Endothelial cell of umbilical vein (primary cell): ENCODE results near the gene FSD2. TPM values are rescaled to one million over a fixed set of nuclear protein-coding genes. Genes with fewer than 3 reads are reported as not detected.
"Not testable (repeated sequence)": the region's sequence is repeated elsewhere in the genome, so short reads cannot be mapped to it uniquely, and the experiment has no call there.

Experiments used
- BruUV-seq: library from RNA; stranded (reverse); fragments of 400-500 nt; replicated peaks from 2 replicates; lab custom pipeline; 2021; lab: Mats Ljungman, UMichigan
- CTCF ChIA-PET: fragments of 300-600, 350-600 bp; sonication (Branson Sonifier 250); formaldehyde crosslinking; loops from one replicate; lab custom pipeline; 2021; ENCODE audit warnings: antibody characterized with exemption, inconsistent platforms; lab: Charles Lee
- POLR2A ChIA-PET: fragments of 300-600, 350-600 bp; sonication (Branson Sonifier 250); formaldehyde crosslinking; loops from one replicate; lab custom pipeline; 2021; ENCODE audit warnings: antibody characterized with exemption, inconsistent platforms; lab: Charles Lee
- DNase-seq: peaks from one replicate; pipeline ENCODE4 v3.0.0-alpha.2; 2011; ENCODE audit warnings: low read depth, low spot score
- FAIRE-seq: peaks from 2 replicates; lab custom pipeline; 2011; peaks lifted over from hg19 to GRCh38; lab: Jason Lieb, UNC
- H2AFZ ChIP-seq: 2 replicates; pipeline ENCODE4 v1.6.0; 2012; ENCODE audit warnings: low read depth, low read length, control low read depth, inconsistent platforms
- H3K27ac ChIP-seq: 2 replicates; pipeline ENCODE4 v1.5.1; 2011; ENCODE audit warnings: low read depth, mild to moderate bottlenecking, control low read depth, low read length, moderate library complexity; ENCODE audit not compliant: insufficient read depth
- H3K27me3 ChIP-seq, 2 experiments: 2 replicates each; pipeline versions ENCODE4 v1.6.0 to v1.6.1; 2011; ENCODE audit warnings: low read length in 2 of 2, mixed read lengths in 1 of 2; ENCODE audit not compliant: control insufficient read depth in 2 of 2, insufficient read depth in 2 of 2
- H3K36me3 ChIP-seq, 2 experiments: 2 replicates in 1 of 2; 3 replicates in 1 of 2; pipeline ENCODE4 v1.5.1; 2011; ENCODE audit warnings: low read length in 2 of 2, mild to moderate bottlenecking in 1 of 2, moderate library complexity in 1 of 2; ENCODE audit not compliant: control insufficient read depth in 2 of 2, insufficient read depth in 2 of 2; ENCODE audit errors: extremely low read depth in 1 of 2
- H3K4me1 ChIP-seq: 3 replicates; pipeline ENCODE4 v1.5.1; 2011; ENCODE audit warnings: mild to moderate bottlenecking, low read length; ENCODE audit not compliant: control insufficient read depth, insufficient read depth; ENCODE audit errors: extremely low read depth
- H3K4me2 ChIP-seq: 2 replicates; pipeline ENCODE4 v1.6.1; 2011; ENCODE audit warnings: low read length, control low read depth, mixed read lengths; ENCODE audit not compliant: insufficient read depth
- H3K4me3 ChIP-seq, 3 experiments: fragments of 200-600 bp in 1 of 3; sonication (generic), shearing (Covaris generic) in 1 of 3; replicated peaks in 1 of 3; 2 replicates each; pipeline ENCODE4 v1.5.1; 2011 to 2016; ENCODE audit warnings: control low read depth in 3 of 3, low read length in 3 of 3, mild to moderate bottlenecking in 2 of 3, inconsistent platforms in 1 of 3, low read depth in 1 of 3, moderate library complexity in 1 of 3; ENCODE audit not compliant: insufficient read depth in 1 of 3
- H3K79me2 ChIP-seq: 2 replicates; pipeline ENCODE4 v1.6.0; 2012; ENCODE audit warnings: low read length, inconsistent platforms; ENCODE audit not compliant: control insufficient read depth, insufficient read depth
- H3K9ac ChIP-seq: replicated peaks from 2 replicates; pipeline ENCODE3; 2011; ENCODE audit warnings: low read length, control low read depth; ENCODE audit not compliant: insufficient read depth; ENCODE audit errors: extremely low read depth
- H3K9me1 ChIP-seq: replicated peaks from 3 replicates; pipeline ENCODE4 v1.6.0; 2011; ENCODE audit warnings: mild to moderate bottlenecking, low read length; ENCODE audit not compliant: control insufficient read depth, insufficient read depth; ENCODE audit errors: extremely low read depth
- H3K9me3 ChIP-seq: replicated peaks from 2 replicates; pipeline ENCODE4 v1.5.1; 2012; ENCODE audit warnings: low read length, inconsistent platforms; ENCODE audit not compliant: control insufficient read depth, insufficient read depth
- H4K20me1 ChIP-seq: replicated peaks from 2 replicates; pipeline ENCODE3; 2011; ENCODE audit warnings: mild to moderate bottlenecking, low read length; ENCODE audit not compliant: control insufficient read depth, insufficient read depth; ENCODE audit errors: extremely low read depth
- EZH2 ChIP-seq: IDR thresholded peaks from 2 replicates; pipeline ENCODE4 v1.6.1; 2012; ENCODE audit warnings: borderline replicate concordance, low read depth, mild to moderate bottlenecking, moderate library complexity, low read length, inconsistent platforms; ENCODE audit not compliant: severe bottlenecking
- FOS ChIP-seq: IDR thresholded peaks from 2 replicates; pipeline ENCODE4 v1.6.1; 2011; ENCODE audit warnings: mild to moderate bottlenecking, low read length, moderate library complexity, borderline replicate concordance; ENCODE audit not compliant: insufficient read depth
- JUN ChIP-seq: IDR thresholded peaks from 2 replicates; pipeline ENCODE4 v1.6.1; 2011; ENCODE audit warnings: borderline replicate concordance, low read depth; ENCODE audit not compliant: insufficient read length, insufficient read depth
- MAX ChIP-seq: IDR thresholded peaks from 2 replicates; pipeline ENCODE4 v1.6.1; 2011; ENCODE audit not compliant: insufficient read depth, insufficient read length
- MYC ChIP-seq: IDR thresholded peaks from one replicate; pipeline ENCODE4 v1.6.1; 2011; ENCODE audit warnings: mild to moderate bottlenecking, low read depth, low read length
- POLR2A ChIP-seq: IDR thresholded peaks from 2 replicates; pipeline ENCODE4 v1.6.1; 2012; ENCODE audit warnings: low read depth, mild to moderate bottlenecking, control low read depth, low read length
- POLR2AphosphoS5 ChIP-seq: IDR thresholded peaks from 2 replicates; pipeline ENCODE4 v1.6.1; 2012; ENCODE audit warnings: low read depth, mild to moderate bottlenecking, control low read depth, low read length, moderate library complexity; ENCODE audit not compliant: insufficient read depth
- dilution Hi-C: fragments of 300-500 bp; cut with MboI; formaldehyde crosslinking; loops from one replicate; pipeline ENCODE4 v1.15.0; 2019; ENCODE audit warnings: low sequenced_read_pairs; ENCODE audit not compliant: extremely low pct_ligation_motif_present
- intact Hi-C: fragments of 100-400 bp; cut with micrococcal nuclease; formaldehyde crosslinking; loops from one replicate; pipeline ENCODE4 v1.10.0; 2022
- polyA plus RNA-seq, 4 experiments: library from polyadenylated mRNA; depleted of rRNA in 3 of 4; stranded (reverse) in 3 of 4; unstranded in 1 of 4; fragments of >200 nt; gene quantifications; 2 replicates each; pipeline versions ENCODE4 v1.2.1 to v1.2.3, GENCODE V29; 2011 to 2012; ENCODE audit warnings: missing spikeins in 1 of 4
- total RNA-seq: library from RNA; stranded (reverse); gene quantifications from 2 replicates; pipeline ENCODE4 v1.2.3, GENCODE V29; 2021

FSD2 gene
- total and polyA plus RNA-seq, 2 donors (not counting 3 experiments of a cell fraction or from before 2014, with no cell fraction given): not detected

- no peak overlapping the region for H3K4me2 ChIP-seq
- H3K27ac ChIP-seq: no peak overlapping the region
- peaks cover 0 to 3% of the 10 kb centered on the region in 2 experiments for H3K36me3 ChIP-seq
- H2AFZ ChIP-seq: no peak overlapping the region
- FAIRE-seq: no peak
- BruUV-seq: no TSS peak
- ChIA-PET POLR2A (no interaction called here), CTCF (interaction anchor here (1.3 to 1.4 kb wide), 2 partner anchors 15 to 244 kb away, joined by 3 to 5 read pairs; partner anchors contain the start of gene C15orf40)
- no peaks in the 10 kb centered on the region for H4K20me1 ChIP-seq
- no peaks in the 10 kb centered on the region for H3K9me1 ChIP-seq
- TF ChIP-seq JUN (no peak), FOS (no peak), MYC (no peak), POLR2AphosphoS5 (no peak), POLR2A (no peak), MAX (no peak), EZH2 (no peak)
- dilution Hi-C loops (no loop called here), intact Hi-C loops (no loop called here)
- no peaks in the 10 kb centered on the region for H3K4me1 ChIP-seq
- H3K4me3 ChIP-seq: no peak overlapping the region
- no peaks in the 10 kb centered on the region for H3K79me2 ChIP-seq
- DNase-seq: no peak
- H3K27me3 ChIP-seq: no peaks in the 10 kb centered on the region
- H3K9me3 ChIP-seq: no peaks in the 10 kb centered on the region
- H3K9ac ChIP-seq: no peak overlapping the region
These were observed 38.6 kb downstream of the FSD2 start for GRCh38 chr15:82767163-82767829.

GRCh38 chr15:82766201-82766600 lies 39.7 kb downstream of the FSD2 start:
- H3K4me1 ChIP-seq, H3K9me1 ChIP-seq, H4K20me1 ChIP-seq, DNase-seq, H3K4me3 ChIP-seq, H3K79me2 ChIP-seq, H3K27me3 ChIP-seq, FAIRE-seq, H2AFZ ChIP-seq, H3K36me3 ChIP-seq, POLR2A ChIA-PET, H3K9me3 ChIP-seq, dilution Hi-C loops, BruUV-seq, H3K27ac ChIP-seq, H3K4me2 ChIP-seq, H3K9ac ChIP-seq, intact Hi-C loops: not testable (repeated sequence)
- CTCF ChIA-PET: interaction anchor here (1.3 to 1.4 kb wide), 2 partner anchors 16 to 245 kb away, joined by 3 to 5 read pairs; partner anchors contain the start of gene C15orf40
